NOMO-1 treated with dmso at 0.1 percent for 144 hours (cell line): ENCODE measurements around the gene NAA10.

ENCODE experiments used
- DNase-seq: peaks from one replicate; lab custom pipeline; 2025; ENCODE audit not compliant: unreplicated experiment; lab: John Stamatoyannopoulos, UW

The NAA10 gene

GRCh38 chrX:153929576-153929975 lies 5.3 kb downstream of the NAA10 start:
- no peak for DNase-seq

GRCh38 chrX:153928846-153929245 lies 6.0 kb downstream of the NAA10 start:
- DNase-seq: no peak

GRCh38 chrX:153927922-153928760 lies 6.7 kb downstream of the NAA10 start:
- peak; percentile 98 for DNase-seq

GRCh38 chrX:153927672-153927921 lies 7.2 kb downstream of the NAA10 start:
- DNase-seq: no peak

- DNase-seq: peak; percentile 95
Measured at GRCh38 chrX:153926858-153927671, 7.8 kb downstream of the NAA10 start.

GRCh38 chrX:153926552-153926857 lies 8.3 kb downstream of the NAA10 start:
- peak; percentile 66 for DNase-seq

- DNase-seq: no peak
Measured at GRCh38 chrX:153925739-153926551, 8.9 kb downstream of the NAA10 start, which contains the start of gene ARHGAP4. TSS of gene ARHGAP4 (minus strand) at chrX:153926264. CDS start at chrX:153926202, 62 bp downstream.

GRCh38 chrX:153925387-153925738 lies 9.5 kb downstream of the NAA10 start:
- DNase-seq: no peak

GRCh38 chrX:153924149-153924861 lies 10.5 kb downstream of the NAA10 start:
- DNase-seq: peak; percentile 45

GRCh38 chrX:153922932-153923857 lies 11.6 kb downstream of the NAA10 start:
- DNase-seq: no peak

- no peak for DNase-seq
Measured at GRCh38 chrX:153921511-153922446, 13.1 kb downstream of the NAA10 start.

- DNase-seq: no peak
Measured at GRCh38 chrX:153921070-153921469, 13.8 kb downstream of the NAA10 start.

- DNase-seq: no peak
Measured at GRCh38 chrX:153920546-153920945, 14.3 kb downstream of the NAA10 start.

- DNase-seq: no peak
Measured at GRCh38 chrX:153919281-153919680, 15.6 kb downstream of the NAA10 start.

- no peak for DNase-seq
Measured at GRCh38 chrX:153917869-153918268, 17.0 kb downstream of the NAA10 start.

GRCh38 chrX:153913701-153914100 lies 21.1 kb downstream of the NAA10 start:
- DNase-seq: no peak

GRCh38 chrX:153913211-153913610 lies 21.6 kb downstream of the NAA10 start:
- no peak for DNase-seq

- no peak for DNase-seq
Measured at GRCh38 chrX:153911798-153912197, 23.0 kb downstream of the NAA10 start.

GRCh38 chrX:153910446-153910845 lies 24.4 kb downstream of the NAA10 start:
- no peak for DNase-seq
